A204.1 (cell line): Measurements from ENCODE around the gene PBLD.
"Not testable (repeated sequence)": the region's sequence is repeated elsewhere in the genome, so short reads cannot be mapped to it uniquely, and the experiment has no call there.

Experiments used
- FAIRE-seq: peaks from 2 replicates; lab custom pipeline; 2012; peaks lifted over from hg19 to GRCh38; lab: Jason Lieb, UNC

PBLD gene

GRCh38 chr10:68278906-68279753 lies 53.6 kb downstream of the PBLD start:
- FAIRE-seq, result not testable (repeated sequence)

DNA sequence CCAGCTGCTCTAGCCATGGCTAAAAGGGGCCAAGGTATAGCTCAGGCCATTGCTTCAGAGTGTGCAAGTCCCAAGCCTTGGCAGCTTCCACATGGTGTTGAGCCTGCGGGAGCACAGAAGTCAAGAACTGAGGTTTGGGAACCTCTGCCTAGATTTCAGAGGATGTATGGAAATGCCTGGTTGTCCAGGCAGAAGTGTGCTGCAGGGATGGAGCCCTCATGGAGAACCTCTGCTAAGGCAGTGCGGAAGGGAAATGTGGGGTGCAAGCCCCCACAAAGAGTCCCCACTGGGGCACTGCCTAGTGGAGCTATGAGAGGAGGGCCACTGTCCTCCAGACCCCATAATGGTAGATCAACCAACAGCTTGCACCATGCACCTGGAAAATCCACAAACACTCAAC lies 54.9 kb downstream of the PBLD start:
- FAIRE-seq, result not testable (repeated sequence)

DNA sequence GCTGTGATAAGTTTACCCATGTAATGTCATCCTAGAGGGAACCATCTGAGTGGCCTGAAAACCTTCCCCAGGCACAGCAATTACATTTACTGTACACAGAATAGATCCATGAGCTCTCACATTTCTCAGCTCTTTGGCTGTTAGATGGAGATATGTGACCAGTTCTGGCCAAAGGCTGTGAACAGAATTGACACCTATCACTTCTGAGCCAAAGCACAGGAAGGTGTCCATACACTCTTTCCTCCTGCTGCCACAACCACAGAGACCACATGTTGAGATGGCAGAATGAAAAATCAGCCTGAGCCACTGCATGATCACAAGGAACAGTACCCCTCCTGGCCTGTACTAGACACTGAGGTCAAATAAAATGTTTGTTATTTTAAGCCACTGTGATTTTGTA lies 56.5 kb downstream of the PBLD start:
- FAIRE-seq, result no peak

DNA sequence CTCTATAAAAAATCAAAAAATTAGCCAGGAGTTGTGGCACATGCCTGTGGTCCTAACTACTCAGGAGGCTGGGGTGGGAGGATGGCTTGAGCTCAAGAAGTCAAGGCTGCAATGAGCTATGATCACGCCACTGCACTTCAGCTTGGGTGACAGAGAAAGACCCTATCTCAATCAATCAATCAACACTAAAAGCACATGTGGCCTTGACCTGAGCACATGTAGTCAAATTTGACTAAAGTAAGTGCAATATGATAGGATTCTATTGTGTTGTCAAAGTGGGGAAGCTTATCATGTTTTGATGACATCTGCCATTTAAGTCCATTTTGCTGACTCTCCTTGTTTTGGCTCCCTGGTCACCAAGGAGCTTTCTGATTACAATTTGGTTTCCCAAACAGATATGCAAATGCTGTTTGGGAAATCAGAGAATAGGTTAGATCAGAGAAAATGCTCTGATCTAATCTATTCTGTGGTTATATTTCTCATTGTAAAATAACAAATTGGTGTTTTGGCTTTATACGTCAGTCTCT lies 57.1 kb downstream of the PBLD start:
- no peak for FAIRE-seq

GRCh38 chr10:68272833-68273232 lies 59.9 kb downstream of the PBLD start:
- no peak for FAIRE-seq

- FAIRE-seq, result no peak
Observed at GRCh38 chr10:68271196-68271882, 61.4 kb downstream of the PBLD start.

DNA sequence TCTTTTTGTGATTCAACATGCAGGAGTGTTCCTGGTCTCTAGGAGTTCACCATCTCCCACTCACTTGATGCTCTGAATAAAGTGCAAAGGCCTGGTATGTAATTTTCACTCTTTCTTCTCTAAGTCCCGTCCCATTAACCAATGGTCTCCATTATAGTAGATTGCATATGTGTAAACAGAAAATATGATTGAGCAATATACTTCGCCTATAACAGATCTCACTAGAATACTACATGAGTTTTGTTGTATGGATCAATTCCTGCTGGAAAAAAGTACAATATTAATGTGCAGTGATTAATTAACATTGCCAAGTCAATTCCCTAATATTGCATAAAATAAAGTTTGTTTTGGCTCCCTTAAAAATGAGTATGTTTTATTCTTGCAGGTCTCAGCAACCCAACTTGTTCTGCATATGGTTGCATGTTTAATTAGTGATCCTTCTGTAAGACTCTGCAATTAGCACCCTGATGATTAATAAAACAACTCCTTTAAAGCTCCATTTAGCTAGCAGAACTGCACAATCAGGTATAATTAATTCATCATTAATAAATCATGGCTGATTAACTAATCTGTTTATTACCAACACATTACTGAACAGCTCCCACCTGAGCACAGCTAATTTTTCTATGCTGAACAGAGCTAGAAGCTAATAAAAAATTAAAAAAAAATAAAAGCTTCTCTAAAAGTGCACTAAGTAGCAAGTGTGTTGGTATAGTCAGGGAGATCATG lies 63.0 kb downstream of the PBLD start:
- no peak for FAIRE-seq

DNA sequence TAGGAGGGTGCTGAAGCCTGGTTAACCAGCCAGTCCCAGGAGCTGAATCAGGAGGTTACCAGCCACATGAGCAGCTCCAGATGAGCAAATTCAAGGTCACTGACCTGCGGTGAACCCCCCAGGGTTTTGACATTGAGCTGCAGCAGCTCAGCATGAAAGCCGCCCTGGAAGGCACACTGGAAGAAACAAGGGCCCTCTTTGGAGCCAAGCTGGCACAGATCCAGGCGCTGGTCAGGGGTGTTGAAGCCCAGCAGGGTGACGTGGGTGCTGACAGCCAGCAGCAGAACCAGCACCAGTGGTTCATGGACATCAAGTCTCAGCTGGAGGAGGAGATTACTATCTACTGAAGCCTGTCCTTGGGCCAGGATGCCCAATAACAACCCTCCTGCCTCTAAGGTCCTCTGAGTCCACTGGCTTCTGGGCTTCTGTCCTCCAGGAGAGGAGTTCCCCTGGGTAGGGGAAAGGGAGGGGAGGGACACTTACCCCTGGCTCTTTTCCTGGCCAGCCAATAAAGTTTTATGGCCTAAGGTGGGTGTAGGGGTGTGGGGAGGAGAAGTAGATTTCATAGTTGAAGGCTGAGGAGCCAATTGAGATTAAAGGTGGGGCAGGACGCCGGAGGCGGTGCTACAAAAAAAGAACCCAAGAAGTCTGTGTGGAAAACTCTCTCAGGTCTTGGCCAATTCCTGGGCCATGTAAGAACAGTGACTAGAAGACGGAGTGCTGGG lies 71.4 kb downstream of the PBLD start:
- FAIRE-seq, result no peak

DNA sequence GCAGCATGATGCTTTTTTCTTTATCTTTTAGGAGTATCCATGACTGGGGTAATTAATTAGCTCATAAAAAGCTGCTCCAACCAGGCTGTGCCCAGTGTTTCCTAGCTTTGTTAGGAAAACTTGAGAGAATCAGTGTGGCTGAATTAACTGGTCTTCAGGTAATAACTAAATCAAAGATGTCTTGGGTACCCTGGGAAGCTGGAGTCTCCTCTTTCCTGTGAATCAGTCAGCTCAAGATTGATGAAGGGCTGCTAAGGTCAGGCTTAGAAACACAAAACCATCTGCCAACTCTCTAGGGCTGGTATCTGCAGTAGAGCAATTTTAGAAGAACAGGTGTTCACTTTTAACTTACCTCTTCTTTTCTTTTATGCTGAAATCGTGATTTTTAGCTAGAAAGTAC lies 79.4 kb downstream of the PBLD start:
- FAIRE-seq, result no peak

DNA sequence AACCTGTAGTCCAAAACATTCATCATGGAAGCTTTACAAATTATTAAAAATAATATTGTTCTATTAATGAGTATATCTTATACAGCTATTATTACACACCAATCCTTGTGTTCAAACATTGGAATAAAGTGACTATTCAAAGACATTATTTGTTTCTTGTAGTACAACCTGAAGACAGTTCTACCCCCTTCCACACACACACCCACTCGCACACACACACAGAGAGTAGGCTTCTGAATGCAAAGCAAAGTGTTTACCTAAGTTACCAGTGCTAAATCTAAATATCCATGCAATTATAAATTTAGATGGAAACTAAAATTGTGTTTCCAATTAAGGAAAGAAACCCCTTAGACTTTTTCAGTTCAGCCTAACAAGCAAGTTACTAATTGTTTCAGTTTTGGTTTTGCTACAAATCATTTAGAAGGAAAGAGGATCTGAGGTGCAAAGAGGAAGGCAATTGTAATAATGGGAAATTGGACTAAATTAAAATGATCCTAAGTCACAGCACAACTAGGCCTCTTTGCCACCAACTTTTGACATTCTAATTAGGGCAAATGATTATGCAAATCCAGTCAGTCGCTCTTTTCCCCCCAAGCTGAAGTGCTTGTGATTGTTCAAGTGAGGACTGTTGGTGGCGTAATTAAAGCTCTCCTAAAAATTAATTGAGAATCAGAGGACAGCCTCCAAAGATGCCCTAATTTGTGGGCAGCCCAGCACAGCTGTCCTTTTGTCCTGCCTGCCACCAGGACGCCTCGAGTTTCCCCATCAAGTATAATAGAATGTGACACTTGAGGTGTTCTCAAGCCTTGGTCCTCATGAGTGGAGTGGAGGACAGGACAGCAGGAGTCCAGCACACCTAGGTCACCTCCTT lies 80.9 kb downstream of the PBLD start:
- no peak for FAIRE-seq

- FAIRE-seq, result no peak
Observed at GRCh38 chr10:68251151-68251550, 81.6 kb downstream of the PBLD start.

DNA sequence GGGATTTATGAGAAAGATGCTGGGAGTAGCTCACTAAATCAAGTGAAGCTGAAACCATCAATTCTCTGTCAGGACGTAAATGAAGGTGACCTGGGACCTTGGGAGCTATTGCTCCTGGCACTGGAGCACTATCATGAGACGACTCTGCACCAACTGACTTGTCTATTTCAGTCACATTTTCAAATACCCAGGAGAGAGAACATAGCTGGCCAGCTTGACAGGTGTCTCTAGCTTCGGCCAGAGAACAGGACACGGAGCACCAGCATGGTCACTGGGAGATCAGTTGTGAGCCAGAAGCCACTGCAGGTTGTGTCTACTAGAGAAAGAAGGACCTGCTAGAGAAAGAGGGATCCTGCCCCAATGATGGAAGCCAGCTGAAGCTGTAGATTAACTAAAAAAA lies 83.4 kb downstream of the PBLD start:
- no peak for FAIRE-seq

GRCh38 chr10:68247931-68248330 lies 84.8 kb downstream of the PBLD start:
- FAIRE-seq, result no peak

DNA sequence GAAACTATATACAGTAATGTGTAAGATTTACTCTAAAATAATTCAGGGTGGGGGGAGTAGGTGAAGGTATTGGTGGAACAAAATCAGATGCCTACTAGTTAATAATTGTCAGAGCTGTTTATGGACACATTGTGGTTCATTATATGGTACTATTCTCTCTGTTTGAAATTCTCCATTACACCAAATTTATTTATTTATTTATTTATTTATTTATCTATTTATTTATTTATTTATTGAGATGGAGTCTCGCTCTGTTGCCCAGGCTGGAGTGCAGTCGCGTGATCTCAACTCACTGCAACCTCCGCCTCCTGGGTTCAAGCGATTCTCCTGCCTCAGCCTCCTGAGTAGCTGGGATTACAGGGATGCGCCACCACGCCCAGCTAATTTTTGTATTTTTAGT lies 86.3 kb downstream of the PBLD start:
- FAIRE-seq, result not testable (repeated sequence)

DNA sequence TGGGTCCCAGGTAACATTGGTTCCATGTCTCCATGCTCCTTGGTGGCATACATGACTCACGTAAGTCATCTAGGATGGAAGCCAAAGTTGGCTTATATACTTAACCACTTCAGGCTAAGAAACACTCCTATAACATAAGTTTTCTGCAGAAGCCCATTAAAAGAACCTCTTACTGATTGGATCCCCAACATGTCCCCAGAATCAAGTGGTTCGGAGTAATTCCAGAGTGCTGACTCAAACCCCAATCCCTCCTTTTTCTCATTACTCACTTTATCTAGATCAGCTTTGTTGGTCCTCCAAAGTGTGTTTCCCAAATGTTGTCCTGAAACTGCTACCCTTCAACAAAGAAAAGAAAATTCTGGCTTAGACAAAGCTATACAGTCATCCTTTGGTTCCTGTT lies 90.7 kb downstream of the PBLD start:
- FAIRE-seq, result no peak

GRCh38 chr10:68239596-68240150 lies 93.1 kb downstream of the PBLD start:
- no peak for FAIRE-seq

- no peak for FAIRE-seq
Observed at GRCh38 chr10:68239069-68239468, 93.7 kb downstream of the PBLD start.

GRCh38 chr10:68238371-68238770 lies 94.4 kb downstream of the PBLD start:
- no peak for FAIRE-seq

DNA sequence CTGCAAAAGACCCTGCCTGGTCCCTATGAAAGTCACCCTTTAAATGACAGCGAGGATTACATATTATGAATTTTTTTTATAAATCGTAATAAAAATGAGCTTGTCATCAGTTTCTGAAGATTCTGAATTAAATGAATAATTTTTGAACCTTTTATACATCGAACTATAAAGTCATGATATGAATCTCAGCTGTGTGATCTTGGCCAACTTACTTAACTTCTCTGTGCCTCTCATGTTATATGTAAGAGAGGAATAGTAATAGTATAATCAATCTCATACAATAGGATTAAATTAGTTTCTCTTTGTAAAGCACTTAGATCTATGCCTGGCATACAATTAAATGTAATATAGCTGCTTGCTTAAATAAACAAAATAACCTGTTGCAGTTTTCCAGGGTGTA lies 95.6 kb downstream of the PBLD start:
- FAIRE-seq, result no peak

DNA sequence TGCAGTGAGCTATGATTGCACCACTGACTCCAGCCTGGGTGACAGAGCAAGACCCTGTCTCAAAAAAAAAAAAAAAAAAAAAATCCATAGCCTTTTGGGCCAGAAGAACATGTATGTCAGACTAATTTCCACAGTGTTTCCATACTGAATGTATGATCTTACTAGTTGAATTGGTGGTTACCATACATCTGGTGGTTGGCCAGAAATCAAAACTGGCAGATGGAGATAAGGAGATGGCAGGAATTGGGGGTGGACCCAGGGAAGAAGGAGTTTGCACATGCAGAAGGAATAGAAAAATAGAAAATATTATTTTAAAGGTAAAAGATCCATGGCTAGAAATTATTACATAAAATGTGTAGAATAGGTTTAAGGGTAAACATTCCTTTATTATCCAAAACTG lies 97.1 kb downstream of the PBLD start:
- FAIRE-seq, result no peak

- no peak for FAIRE-seq
Observed at GRCh38 chr10:68235111-68235510, 97.6 kb downstream of the PBLD start.
